CD4-positive, alpha-beta T cell treated with Interleukin-1 beta for 1 hour (primary cell): ENCODE data around the gene ZNF26.

ENCODE experiments used
- DNase-seq, 2 donors: peaks; one replicate each; pipeline ENCODE4 v3.0.0-alpha.2; 2020 to 2022

The ZNF26 gene

DNA sequence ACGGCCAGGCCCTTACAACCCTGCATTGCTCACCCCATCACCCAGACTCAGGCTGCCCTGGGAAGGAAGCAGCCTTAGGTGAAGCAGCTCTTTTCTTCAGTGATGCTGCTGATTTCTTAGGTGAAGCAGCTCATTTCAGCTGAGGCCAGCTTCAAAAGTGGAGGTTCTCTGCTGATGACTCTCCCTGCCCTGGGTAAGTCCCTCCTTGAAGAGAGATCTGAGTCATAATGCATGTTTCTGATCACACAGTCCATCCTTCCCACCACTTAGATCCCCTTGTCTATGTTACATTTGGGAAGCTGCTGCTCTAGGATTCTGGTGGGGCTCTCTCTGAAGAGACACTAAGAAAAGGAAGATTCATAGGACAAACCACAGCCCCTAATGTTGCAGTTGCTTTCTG lies 77.4 kb downstream of the ZNF26 start:
- DNase-seq, result no peak

DNA sequence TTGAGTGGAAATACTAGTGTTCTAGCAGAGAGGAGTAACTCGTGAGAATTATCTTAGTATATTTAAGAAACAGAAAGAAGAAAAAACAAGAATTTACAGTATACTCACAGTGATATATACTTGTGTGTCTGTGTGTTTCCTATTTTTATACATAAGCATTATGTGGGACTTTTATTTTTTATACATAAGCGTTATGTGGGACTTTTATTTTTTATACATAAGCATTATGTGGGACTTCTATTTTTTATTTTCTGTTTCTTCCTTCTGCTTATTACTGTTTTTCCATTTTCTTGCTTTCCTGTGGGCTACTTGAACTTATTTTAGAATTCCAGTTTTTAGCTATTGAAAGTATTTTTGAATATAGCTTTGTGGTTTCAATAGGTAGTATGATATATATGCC lies 87.7 kb downstream of the ZNF26 start:
- no peak for DNase-seq
